DOHH2 (cell line): Measurements from ENCODE around the gene LITAF.

Source experiments
- CTCF ChIP-seq: fragments of 200-600 bp; sonication (generic); IDR thresholded peaks from one replicate; pipeline ENCODE4 v1.5.1; 2014; ENCODE audit warnings: antibody characterized with exemption, mild to moderate bottlenecking, low read depth, low read length; ENCODE audit not compliant: poor library complexity, severe bottlenecking
- EZH2phosphoT487 ChIP-seq: fragments of 200-600 bp; sonication (generic); IDR thresholded peaks from 2 replicates; pipeline ENCODE4 v1.6.1; 2017; ENCODE audit warnings: borderline replicate concordance, mild to moderate bottlenecking, antibody characterized with exemption, low read length, moderate library complexity, mixed read lengths

- TF ChIP-seq CTCF (no peak), EZH2phosphoT487 (no peak)
These were observed 39.0 kb upstream of the LITAF start for GRCh38 chr16:11625769-11626168.
